22Rv1 (cell line): ENCODE data around the gene WDR55.
"Not testable (repeated sequence)": the region's sequence is repeated elsewhere in the genome, so short reads cannot be mapped to it uniquely, and the experiment has no call there.

Source experiments
- H3K27ac ChIP-seq: fragments of 450-650 bp; 2 replicates; pipeline ENCODE4 v1.5.1; 2017
- ZFX ChIP-seq: fragments of 450-650 bp; IDR thresholded peaks from 2 replicates; pipeline ENCODE4 v1.6.1; 2017; ENCODE audit warnings: antibody characterized with exemption, borderline replicate concordance
- TF ChIP-seq, protein P1 (sequence below): fragments of 450-650 bp; IDR thresholded peaks from 2 replicates; pipeline ENCODE4 v1.5.1; 2017; ENCODE audit warnings: mild to moderate bottlenecking

The WDR55 gene

DNA sequence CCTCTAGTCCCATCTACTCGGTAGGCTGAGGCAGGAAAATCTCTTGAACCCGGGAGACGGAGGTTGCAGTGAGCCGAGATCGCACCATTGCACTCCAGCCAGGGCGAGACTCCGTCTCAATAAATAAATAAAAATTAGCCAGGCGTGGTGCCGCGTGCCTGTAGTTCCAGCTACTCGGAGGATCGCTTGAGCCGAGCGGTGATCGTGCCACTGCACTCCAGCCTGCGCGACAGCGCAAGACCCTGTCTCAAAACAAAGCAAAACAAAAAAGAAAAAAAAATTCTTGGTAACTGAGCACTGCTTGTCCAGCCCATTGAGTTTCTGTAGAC, 710 bp upstream of the WDR55 start:
- TF ChIP-seq ZFX = no peak
- TF ChIP-seq, protein P1, sequence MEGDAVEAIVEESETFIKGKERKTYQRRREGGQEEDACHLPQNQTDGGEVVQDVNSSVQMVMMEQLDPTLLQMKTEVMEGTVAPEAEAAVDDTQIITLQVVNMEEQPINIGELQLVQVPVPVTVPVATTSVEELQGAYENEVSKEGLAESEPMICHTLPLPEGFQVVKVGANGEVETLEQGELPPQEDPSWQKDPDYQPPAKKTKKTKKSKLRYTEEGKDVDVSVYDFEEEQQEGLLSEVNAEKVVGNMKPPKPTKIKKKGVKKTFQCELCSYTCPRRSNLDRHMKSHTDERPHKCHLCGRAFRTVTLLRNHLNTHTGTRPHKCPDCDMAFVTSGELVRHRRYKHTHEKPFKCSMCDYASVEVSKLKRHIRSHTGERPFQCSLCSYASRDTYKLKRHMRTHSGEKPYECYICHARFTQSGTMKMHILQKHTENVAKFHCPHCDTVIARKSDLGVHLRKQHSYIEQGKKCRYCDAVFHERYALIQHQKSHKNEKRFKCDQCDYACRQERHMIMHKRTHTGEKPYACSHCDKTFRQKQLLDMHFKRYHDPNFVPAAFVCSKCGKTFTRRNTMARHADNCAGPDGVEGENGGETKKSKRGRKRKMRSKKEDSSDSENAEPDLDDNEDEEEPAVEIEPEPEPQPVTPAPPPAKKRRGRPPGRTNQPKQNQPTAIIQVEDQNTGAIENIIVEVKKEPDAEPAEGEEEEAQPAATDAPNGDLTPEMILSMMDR = no peak
- peak overlapping the region; percentile 96 for H3K27ac ChIP-seq

DNA sequence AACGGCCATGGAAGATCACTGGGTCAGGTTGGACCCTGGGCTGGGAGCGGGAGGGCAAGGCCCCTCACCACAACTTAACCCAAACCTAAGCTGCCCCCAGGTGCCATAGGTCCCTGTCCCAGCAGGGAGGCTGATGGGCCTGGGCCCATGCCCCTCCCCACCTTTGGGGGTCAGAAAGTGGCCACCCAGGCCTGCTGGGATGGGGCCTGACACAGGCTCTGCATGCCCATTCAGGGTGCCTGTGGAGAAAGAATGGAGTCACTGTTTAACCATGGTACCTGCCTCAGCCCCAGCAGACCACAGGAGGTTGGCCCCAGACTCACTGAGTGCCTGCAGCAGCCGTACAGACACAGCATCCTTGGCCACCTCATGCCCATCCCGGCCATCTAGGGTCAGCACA, 6.3 kb downstream of the WDR55 start:
- H3K27ac ChIP-seq = not testable (repeated sequence)

DNA sequence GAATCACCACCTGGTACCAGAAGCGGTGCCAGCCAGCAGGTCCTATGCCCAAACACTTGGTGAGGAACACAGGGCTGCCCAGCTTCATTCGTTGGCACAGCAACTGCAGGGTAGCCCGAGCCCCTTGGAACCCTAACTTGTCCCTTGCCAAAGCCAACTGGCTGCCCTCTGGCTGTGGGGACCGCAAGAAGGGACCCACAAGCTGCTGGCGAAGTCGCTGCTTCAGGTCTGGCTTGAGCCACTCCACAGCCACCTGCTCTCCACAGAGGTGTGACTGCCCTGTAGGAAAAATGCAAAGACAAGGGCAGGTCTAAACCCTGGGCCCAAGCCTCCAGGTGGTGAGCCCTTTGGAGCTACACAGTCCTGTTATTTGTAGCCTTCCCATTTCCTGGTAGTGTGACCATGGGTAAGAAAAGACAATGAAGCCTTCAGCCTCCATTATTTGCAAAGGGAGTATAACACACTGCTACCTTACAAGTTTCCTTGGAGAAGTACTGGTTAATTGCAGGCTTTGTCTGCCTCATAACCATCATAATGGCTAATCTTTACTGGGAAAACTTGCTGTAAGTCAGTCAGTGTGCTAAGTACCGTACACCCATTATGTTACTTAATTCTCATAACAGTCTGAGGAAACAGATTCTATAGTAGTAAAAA, 6.9 kb downstream of the WDR55 start:
- TF ChIP-seq, protein P1 = no peak
- no peak for TF ChIP-seq ZFX
- H3K27ac ChIP-seq = no peak overlapping the region

DNA sequence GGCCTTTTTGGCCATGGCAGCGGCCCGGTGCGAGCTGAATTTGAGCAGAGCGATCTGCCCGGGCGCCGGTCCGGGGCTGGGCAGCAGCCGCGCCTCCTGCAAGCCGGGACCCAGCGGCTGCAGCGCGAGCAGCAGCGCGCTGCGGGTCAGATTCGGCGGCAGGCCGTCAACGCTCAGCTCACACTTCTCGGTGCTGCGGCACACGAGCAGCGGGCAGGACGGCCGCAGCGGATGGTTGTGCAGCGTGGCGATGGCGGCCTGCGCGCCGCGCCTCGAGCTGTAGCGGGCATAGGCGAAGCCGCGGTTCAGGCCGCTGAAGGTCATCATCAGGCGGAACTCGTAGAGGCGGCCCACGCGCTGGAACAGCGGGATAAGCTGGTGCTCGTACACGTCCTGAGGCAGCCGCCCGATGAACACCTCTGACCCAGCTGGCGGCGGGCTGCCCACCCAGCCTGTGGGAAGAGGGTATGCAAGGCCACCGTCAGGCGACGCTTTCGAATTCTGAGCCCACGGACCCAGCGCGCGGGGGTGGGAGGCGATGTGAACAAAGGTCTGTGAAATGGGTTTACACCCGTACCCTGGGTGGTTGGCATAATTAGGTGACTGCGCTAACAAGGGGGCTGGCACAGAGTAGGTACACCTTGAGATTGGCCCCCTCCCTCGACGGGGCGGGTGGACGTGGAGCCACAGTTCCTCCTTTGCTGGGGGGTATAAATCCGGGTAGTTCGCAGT, 7.9 kb downstream of the WDR55 start:
- no peak overlapping the region for H3K27ac ChIP-seq
- TF ChIP-seq, protein P1 = no peak
- TF ChIP-seq ZFX = no peak

DNA sequence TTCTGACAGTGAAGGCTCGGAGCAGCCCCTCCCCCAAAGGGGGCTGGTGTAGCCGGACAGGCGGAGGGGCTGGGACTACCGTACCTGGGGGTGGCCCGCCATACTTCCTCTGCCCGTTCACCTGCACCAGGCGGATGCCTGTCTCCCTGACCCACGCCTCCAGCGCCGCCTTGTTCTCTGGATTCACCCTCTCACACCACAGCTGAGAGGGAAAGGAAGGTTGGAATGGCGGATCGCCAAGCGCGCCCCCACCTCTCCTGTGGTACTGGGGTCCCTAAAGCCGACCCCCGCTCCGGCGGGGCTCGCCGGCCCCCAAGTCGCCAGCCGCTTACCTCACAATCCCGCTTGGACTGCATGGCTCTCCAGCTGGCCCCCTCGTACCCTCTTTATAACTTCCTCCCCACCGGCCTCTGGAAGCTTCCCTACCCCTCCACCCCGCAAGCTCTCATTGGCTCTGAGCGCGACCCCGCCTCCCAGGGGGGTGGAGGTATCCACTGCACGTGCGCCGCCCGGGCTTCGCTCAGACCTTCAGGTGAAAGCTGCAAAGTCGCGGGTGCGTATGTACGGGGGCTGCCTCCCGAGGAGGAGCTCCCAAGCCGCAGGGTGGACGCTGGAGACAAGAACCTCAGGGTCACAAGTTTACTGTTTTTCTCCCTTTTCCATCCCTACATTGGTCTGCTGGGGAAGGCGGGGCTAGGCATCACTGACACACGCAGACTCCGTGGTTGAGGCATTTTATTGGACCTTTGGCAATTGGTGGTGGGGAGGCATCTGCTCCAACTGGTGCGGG, 8.7 kb downstream of the WDR55 start, which contains the start of gene DND1:
Gene DND1, minus strand, starts transcription at position 390 of the 790 bp plus-strand sequence. Its CDS starts 34 bp downstream, at position 356.
- TF ChIP-seq, protein P1 = no peak
- TF ChIP-seq ZFX = no peak
- H3K27ac ChIP-seq = no peak within 1 kb of the TSS

DNA sequence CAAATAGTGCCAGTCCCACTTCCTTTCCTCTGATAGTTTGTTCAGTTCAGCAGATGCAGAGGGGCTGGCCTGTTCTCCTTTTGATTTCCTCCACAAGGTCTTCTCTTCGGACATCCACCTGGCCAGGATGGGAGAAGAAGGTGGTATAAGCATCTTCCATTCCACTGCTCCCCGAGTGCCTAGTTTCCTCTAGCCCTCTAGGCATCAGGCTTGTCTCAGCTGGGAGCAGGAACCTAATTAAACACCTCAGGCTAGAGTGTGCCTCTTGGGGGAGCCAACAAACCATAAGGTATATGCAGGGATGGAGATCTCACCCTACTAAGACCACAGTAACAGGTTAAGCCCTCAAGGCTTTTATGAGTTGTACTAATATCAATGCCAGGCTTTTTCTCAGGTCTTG, 9.5 kb downstream of the WDR55 start:
- TF ChIP-seq, protein P1 = no peak
- no peak for TF ChIP-seq ZFX
- H3K27ac ChIP-seq = no peak overlapping the region

DNA sequence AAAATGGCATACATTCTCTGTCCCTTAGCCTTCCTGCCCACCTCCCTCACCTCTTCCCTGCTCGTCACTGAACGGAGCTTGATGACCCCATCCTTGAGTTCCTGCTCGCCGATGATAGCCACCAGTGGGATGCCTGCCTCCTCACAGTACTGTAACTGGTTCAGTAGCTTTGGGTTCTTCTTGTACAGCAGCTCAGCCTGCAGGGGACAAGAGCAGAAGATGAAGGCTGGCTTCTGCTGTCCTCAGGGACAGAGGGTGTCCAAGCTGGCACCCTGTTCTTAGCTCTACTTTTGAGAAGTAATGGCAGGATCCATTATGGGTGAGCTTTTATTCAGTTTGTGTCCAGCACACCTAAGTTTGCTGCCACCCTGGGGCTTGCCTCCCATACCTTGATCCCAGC, 9.9 kb downstream of the WDR55 start:
- H3K27ac ChIP-seq = no peak overlapping the region
- TF ChIP-seq, protein P1 = no peak
- TF ChIP-seq ZFX = no peak
